WTC11 (cell line): ENCODE data around the gene SLC1A3.

Experiments
- AFF4 ChIP-seq: sonication (generic); formaldehyde crosslinking; IDR thresholded peaks from 2 replicates; pipeline ENCODE4 v1.8.1; 2023; ENCODE audit warnings: mild to moderate bottlenecking, missing genetic modification reagents, borderline replicate concordance
- CTCF ChIP-seq: fragments of 200-600 bp; IDR thresholded peaks from 2 replicates; pipeline ENCODE4 v1.8.0; 2022; ENCODE audit warnings: antibody characterized with exemption
- ELF4 ChIP-seq: sonication (generic); formaldehyde crosslinking; IDR thresholded peaks from 2 replicates; pipeline ENCODE4 v1.8.1; 2022; ENCODE audit warnings: low read depth, mild to moderate bottlenecking, moderate library complexity, missing genetic modification reagents
- GTF2I ChIP-seq: fragments of 250-450 bp; sonication (Bioruptor Pico); conservative IDR thresholded peaks from 2 replicates; pipeline ENCODE4 v1.4.0; 2021; ENCODE audit warnings: mild to moderate bottlenecking
- JUN ChIP-seq: sonication (generic); formaldehyde crosslinking; IDR thresholded peaks from 2 replicates; pipeline ENCODE4 v1.8.0; 2023; ENCODE audit warnings: mild to moderate bottlenecking, missing genetic modification reagents
- TF ChIP-seq, protein P1 (sequence below): sonication (generic); formaldehyde crosslinking; IDR thresholded peaks from 2 replicates; pipeline ENCODE4 v1.8.1; 2022; ENCODE audit warnings: mild to moderate bottlenecking, moderate library complexity, missing genetic modification reagents
- TF ChIP-seq, protein P2 (sequence below): sonication (generic); formaldehyde crosslinking; IDR thresholded peaks from 2 replicates; pipeline ENCODE4 v1.8.0; 2022; ENCODE audit warnings: mild to moderate bottlenecking, missing genetic modification reagents
- TF ChIP-seq, protein P3 (sequence below): sonication (generic); formaldehyde crosslinking; conservative IDR thresholded peaks from 2 replicates; pipeline ENCODE4 v1.8.1; 2022; ENCODE audit warnings: mild to moderate bottlenecking, missing genetic modification reagents

GRCh38 chr5:36660397-36661049 lies 54.1 kb downstream of the SLC1A3 start:
- TF ChIP-seq CTCF (no peak), JUN (CRISPR knock-in tag) (no peak), GTF2I (CRISPR knock-in tag) (no peak), AFF4 (no peak), ELF4 (CRISPR knock-in tag) (no peak)
- TF ChIP-seq, protein P1, sequence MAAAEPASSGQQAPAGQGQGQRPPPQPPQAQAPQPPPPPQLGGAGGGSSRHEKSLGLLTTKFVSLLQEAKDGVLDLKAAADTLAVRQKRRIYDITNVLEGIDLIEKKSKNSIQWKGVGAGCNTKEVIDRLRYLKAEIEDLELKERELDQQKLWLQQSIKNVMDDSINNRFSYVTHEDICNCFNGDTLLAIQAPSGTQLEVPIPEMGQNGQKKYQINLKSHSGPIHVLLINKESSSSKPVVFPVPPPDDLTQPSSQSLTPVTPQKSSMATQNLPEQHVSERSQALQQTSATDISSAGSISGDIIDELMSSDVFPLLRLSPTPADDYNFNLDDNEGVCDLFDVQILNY = no peak
- TF ChIP-seq, protein P2, sequence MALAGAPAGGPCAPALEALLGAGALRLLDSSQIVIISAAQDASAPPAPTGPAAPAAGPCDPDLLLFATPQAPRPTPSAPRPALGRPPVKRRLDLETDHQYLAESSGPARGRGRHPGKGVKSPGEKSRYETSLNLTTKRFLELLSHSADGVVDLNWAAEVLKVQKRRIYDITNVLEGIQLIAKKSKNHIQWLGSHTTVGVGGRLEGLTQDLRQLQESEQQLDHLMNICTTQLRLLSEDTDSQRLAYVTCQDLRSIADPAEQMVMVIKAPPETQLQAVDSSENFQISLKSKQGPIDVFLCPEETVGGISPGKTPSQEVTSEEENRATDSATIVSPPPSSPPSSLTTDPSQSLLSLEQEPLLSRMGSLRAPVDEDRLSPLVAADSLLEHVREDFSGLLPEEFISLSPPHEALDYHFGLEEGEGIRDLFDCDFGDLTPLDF (CRISPR knock-in tag) = no peak
- TF ChIP-seq, protein P3, sequence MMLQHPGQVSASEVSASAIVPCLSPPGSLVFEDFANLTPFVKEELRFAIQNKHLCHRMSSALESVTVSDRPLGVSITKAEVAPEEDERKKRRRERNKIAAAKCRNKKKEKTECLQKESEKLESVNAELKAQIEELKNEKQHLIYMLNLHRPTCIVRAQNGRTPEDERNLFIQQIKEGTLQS = no peak
